GM10266 (cell line): ENCODE data around the gene STXBP1.
"Not testable (repeated sequence)": the region's sequence is repeated elsewhere in the genome, so short reads cannot be mapped to it uniquely, and the experiment has no call there.

Source experiments
- DNase-seq: peaks from one replicate; pipeline ENCODE4 v3.0.0; 2012; ENCODE audit errors: extremely low spot score
- TF ChIP-seq, protein P1 (sequence below): IDR thresholded peaks from 2 replicates; pipeline ENCODE4 v1.5.1; 2012; ENCODE audit warnings: mild to moderate bottlenecking, low read depth; ENCODE audit not compliant: control insufficient read depth, insufficient read depth; ENCODE audit errors: missing control alignments

The STXBP1 gene

DNA sequence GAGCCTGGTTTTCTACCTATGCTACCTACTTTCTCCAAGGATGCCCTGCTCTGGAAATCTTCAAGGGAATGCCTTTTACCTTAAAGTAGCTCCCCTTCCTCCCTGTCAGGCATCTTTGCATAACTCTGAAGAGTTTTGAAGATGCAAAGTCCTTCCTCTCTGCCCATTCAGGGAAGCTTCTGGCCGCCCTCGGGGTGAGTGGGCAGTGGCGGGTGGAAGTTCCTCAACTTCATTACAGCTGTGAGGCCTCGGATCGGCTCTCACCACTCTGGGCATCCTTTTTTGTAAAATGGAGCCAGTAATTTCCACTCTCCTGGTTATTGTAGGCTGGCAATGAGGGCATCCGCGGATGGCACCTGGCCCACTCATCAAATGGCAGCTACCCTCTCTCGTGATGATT is 31.7 kb upstream of the STXBP1 start:
- TF ChIP-seq, protein P1, sequence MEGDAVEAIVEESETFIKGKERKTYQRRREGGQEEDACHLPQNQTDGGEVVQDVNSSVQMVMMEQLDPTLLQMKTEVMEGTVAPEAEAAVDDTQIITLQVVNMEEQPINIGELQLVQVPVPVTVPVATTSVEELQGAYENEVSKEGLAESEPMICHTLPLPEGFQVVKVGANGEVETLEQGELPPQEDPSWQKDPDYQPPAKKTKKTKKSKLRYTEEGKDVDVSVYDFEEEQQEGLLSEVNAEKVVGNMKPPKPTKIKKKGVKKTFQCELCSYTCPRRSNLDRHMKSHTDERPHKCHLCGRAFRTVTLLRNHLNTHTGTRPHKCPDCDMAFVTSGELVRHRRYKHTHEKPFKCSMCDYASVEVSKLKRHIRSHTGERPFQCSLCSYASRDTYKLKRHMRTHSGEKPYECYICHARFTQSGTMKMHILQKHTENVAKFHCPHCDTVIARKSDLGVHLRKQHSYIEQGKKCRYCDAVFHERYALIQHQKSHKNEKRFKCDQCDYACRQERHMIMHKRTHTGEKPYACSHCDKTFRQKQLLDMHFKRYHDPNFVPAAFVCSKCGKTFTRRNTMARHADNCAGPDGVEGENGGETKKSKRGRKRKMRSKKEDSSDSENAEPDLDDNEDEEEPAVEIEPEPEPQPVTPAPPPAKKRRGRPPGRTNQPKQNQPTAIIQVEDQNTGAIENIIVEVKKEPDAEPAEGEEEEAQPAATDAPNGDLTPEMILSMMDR = no peak
- no peak for DNase-seq

DNA sequence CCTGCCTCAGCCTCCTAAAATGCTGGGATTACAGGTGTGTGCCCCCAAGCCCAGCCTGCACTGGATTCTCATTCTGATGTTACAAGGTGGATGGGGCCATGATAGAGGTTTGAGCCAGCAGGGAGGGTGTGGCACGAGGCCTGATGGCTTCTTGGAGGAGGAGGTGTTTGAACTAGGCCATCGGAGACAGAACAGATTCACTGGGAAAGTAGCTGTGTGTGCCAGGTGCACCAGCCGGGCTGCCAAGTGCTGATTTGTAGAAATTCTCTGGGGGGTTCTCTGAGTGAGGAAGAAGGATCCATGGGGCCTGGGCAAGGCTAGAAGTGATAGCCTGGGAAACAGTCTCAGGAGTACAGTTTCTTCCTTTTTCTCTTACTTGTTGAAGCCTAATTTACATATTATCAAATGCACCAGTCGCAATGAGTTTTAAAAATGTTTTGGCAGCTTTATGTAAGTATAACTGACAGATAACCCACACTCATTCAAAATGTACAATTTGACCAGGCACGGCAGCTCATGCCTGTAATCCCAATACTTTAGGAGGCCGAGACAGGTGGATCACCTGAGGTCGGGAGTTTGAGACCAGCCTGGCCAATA is 31.1 kb upstream of the STXBP1 start:
- TF ChIP-seq, protein P1 = no peak
- no peak for DNase-seq

DNA sequence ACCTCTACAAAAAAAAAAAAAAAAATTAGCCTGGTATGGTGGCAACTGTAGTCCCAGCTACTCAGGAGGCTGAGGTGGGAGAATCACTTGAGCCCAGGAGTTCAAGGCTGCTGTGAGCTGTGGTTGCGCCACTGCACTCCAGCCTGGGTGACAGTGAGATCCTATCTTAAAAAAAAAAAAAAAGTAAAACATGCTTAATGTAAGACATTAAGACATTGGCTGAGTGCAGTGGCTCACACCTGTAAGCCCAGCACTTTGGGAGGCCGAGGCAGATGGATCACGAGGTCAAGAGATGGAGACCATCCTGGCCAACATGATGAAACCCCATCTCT is 27.6 kb upstream of the STXBP1 start:
- not testable (repeated sequence) for DNase-seq

DNA sequence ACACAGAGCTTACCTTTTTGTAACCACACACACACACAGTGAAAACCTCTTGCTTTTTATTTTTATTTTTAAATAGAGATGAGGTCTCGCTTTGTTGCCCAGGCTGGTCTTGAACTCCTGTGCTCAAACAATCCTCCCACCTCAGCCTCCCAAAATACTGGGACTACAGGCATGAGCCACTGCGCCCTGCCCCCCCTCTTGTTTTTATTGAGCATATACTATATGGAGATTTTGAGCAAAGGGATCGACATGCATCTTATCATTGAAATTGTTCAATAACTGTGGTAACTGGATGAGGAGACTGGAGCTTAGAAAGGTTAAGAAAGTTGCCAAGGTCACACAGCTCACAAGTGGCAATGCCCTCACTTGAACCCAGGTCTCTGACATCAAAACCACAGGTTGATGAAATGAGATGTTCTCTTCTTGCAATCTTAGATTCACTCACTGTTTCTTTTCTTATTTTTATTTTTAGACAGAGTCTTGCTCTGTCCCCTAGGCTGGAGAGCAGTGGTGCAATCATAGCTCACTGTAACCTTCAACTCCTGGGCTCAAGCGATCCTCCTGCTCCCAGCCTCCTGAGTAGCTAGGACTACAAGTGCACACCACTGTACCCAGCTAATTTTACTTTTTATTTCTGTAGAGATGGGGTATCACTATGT is 26.8 kb upstream of the STXBP1 start:
- DNase-seq = no peak
- TF ChIP-seq, protein P1 = no peak

DNA sequence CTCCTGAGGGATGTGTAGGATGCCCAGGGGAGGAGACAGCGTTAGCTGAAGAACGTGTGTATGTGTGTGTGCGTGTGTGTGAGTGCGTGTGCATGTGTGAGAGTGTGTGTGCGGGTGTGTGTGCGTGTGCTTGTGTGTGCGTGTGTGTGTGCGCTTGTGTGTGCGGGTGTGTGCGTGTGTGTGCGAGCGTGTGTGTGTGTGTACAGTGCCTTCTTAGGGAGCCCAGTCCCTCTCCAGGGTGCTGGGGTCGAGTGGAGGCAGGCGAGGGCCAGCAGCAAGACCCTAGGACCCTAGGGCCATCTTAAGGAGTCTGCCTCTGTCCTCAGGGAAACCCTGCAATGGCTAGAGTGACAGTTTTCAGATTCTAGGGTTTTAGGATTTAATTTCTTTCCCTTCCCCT is 26.0 kb upstream of the STXBP1 start:
- TF ChIP-seq, protein P1 = no peak
- DNase-seq = no peak

DNA sequence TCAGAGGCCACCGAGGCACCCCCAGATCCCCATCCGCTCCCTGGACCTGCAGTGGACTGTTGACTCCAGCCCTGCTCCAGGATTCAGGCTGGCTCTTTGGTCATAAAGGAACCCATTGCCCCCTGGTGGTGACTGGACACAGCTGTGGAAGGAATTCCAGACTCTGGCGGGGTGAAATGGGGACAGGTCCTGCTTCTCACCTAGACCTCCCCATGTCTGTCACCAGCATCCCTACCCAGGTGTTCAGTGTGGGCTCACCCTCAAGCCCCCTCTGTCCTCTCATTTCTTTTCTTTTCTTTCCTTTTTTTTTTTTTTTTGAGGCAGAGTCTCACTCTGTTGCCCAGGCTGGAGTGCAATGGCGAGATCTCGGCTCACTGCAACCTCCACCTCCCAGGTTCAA is 25.5 kb upstream of the STXBP1 start:
- peak; percentile 67 for DNase-seq

DNA sequence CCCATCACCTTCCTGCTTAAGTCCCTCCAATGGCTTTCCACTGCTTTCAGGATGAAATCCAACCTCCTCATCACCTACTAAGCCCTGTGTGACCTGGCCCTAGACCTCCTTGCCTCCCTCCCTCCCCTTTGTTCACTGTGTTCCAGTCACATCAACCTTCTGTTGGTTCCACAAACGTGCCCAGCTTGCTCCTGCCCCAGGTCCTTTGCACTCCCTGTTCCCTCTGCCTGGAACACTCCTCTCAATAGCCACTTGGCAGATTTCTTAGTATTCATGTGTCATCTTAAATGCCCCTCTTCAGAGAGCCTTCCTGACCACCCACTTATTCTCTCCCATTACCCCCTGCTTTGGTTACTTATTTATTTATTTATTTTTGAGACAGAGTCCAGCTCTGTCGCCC is 24.1 kb upstream of the STXBP1 start:
- TF ChIP-seq, protein P1 = no peak
- DNase-seq = no peak

More for the DNA sequence above, 25.5 kb upstream of the STXBP1 start:
- TF ChIP-seq, protein P1 = peak; percentile 76
